B cell (primary cell): ENCODE results near the gene PSMA1. TPM values are rescaled to one million over a fixed set of nuclear protein-coding genes. Genes with fewer than 3 reads are reported as not detected.

Experiments used
- ATAC-seq: fragments of 200-7000 bp; cut with Tn5 transposase; one replicate; pipeline ENCODE4 v1.10.0; 2021; ENCODE audit warnings: low read depth, mild to moderate bottlenecking, moderate number of reproducible peaks, moderate library complexity
- CTCF ChIA-PET: fragments of 350-600 bp; sonication (Branson Sonifier 250); formaldehyde crosslinking; loops from one replicate; lab custom pipeline; 2021; ENCODE audit warnings: antibody characterized with exemption, inconsistent platforms; lab: Charles Lee
- POLR2A ChIA-PET: fragments of 350-600 bp; sonication (Branson Sonifier 250); formaldehyde crosslinking; loops from one replicate; lab custom pipeline; 2021; ENCODE audit warnings: antibody characterized with exemption; lab: Charles Lee
- DNase-seq: peaks from one replicate; pipeline ENCODE4 v3.0.0; 2013
- H2AFZ ChIP-seq: 2 replicates; pipeline ENCODE4 v1.6.1; 2012; ENCODE audit warnings: mild to moderate bottlenecking, low read depth, low read length; ENCODE audit not compliant: insufficient read depth, poor library complexity, severe bottlenecking
- H3K27ac ChIP-seq, 2 donors: 1 replicate in 1 of 2; 2 replicates in 1 of 2; pipeline ENCODE4 v1.5.1; 2012 to 2013; ENCODE audit warnings: low read length in 2 of 2, mild to moderate bottlenecking in 2 of 2, moderate library complexity in 1 of 2
- H3K27me3 ChIP-seq, 4 experiments: fragments of 200-600 bp in 1 of 4; sonication (generic) in 1 of 4; replicated peaks in 1 of 4; 1 replicate in 2 of 4; 2 replicates in 2 of 4; pipeline versions ENCODE4 v1.6.1 to v1.7.0; 2013 to 2016; ENCODE audit warnings: low read length in 3 of 4, mild to moderate bottlenecking in 2 of 4, mixed read lengths in 1 of 4, moderate library complexity in 1 of 4; ENCODE audit not compliant: insufficient read depth in 4 of 4, control insufficient read depth in 3 of 4; ENCODE audit errors: control extremely low read depth in 1 of 4
- H3K36me3 ChIP-seq, 2 experiments: replicated peaks in 1 of 2; 1 replicate in 1 of 2; 2 replicates in 1 of 2; pipeline versions ENCODE4 v1.6.1 to v1.7.1; 2013; ENCODE audit warnings: low read length in 1 of 2; ENCODE audit not compliant: insufficient read depth in 2 of 2, control insufficient read depth in 1 of 2; ENCODE audit errors: control extremely low read depth in 1 of 2, extremely low read depth in 1 of 2
- H3K4me1 ChIP-seq, 2 donors: fragments of 200-600 bp in 1 of 2; sonication (generic) in 1 of 2; 1 replicate in 1 of 2; 2 replicates in 1 of 2; pipeline versions ENCODE4 v1.5.1 to v1.6.1; 2013 to 2017; ENCODE audit warnings: low read length in 2 of 2; ENCODE audit not compliant: control insufficient read depth in 2 of 2, insufficient read depth in 2 of 2
- H3K4me2 ChIP-seq: replicated peaks from 2 replicates; pipeline ENCODE3; 2012; ENCODE audit warnings: mild to moderate bottlenecking, low read depth, low read length; ENCODE audit not compliant: poor library complexity, severe bottlenecking
- H3K4me3 ChIP-seq, 5 experiments: fragments of 200-600 bp in 1 of 5; sonication (generic) in 1 of 5; 1 replicate in 3 of 5; 2 replicates in 2 of 5; pipeline versions ENCODE4 v1.5.1 to v1.7.0; 2011 to 2016; ENCODE audit warnings: low read length in 4 of 5, mild to moderate bottlenecking in 4 of 5, low read depth in 2 of 5, control low read depth in 1 of 5, moderate library complexity in 1 of 5; ENCODE audit not compliant: insufficient read depth in 1 of 5; ENCODE audit errors: control extremely low read depth in 1 of 5, extremely low read depth in 1 of 5
- H3K79me2 ChIP-seq: fragments of 200-600 bp; sonication (generic); one replicate; pipeline ENCODE4 v1.6.0; 2016; ENCODE audit warnings: low read length; ENCODE audit not compliant: control insufficient read depth, insufficient read depth
- H3K9ac ChIP-seq: fragments of 200-600 bp; sonication (generic); 2 replicates; pipeline ENCODE4 v1.6.1; 2017; ENCODE audit warnings: mild to moderate bottlenecking, low read length, moderate library complexity
- H3K9me3 ChIP-seq, 3 donors: one replicate each; pipeline versions ENCODE4 v1.6.1 to v1.7.1; 2013; ENCODE audit warnings: low read length in 2 of 3; ENCODE audit not compliant: control insufficient read depth in 2 of 3, insufficient read depth in 1 of 3; ENCODE audit errors: control extremely low read depth in 1 of 3
- H4K20me1 ChIP-seq: 2 replicates; pipeline ENCODE4 v1.6.0; 2012; ENCODE audit warnings: mild to moderate bottlenecking, low read length; ENCODE audit not compliant: insufficient read depth, control insufficient read depth, poor library complexity, severe bottlenecking
- H3K27ac Mint-ChIP-seq: one replicate; pipeline ENCODE4 v1.8.0; 2021; ENCODE audit warnings: mixed read lengths
- H3K27me3 Mint-ChIP-seq: one replicate; pipeline ENCODE4 v1.8.0; 2021; ENCODE audit warnings: mixed read lengths
- H3K4me1 Mint-ChIP-seq: one replicate; pipeline ENCODE4 v1.8.0; 2021; ENCODE audit warnings: mixed read lengths
- H3K4me3 Mint-ChIP-seq: one replicate; pipeline ENCODE4 v1.8.0; 2021; ENCODE audit warnings: mixed read lengths
- H3K9me3 Mint-ChIP-seq: one replicate; pipeline ENCODE4 v1.8.0; 2022; ENCODE audit warnings: mixed read lengths; ENCODE audit not compliant: insufficient read depth
- CTCF ChIP-seq: fragments of 200-600 bp; IDR thresholded peaks from one replicate; pipeline ENCODE4 v1.8.0; 2022; ENCODE audit warnings: antibody characterized with exemption, mild to moderate bottlenecking
- EZH2 ChIP-seq: IDR thresholded peaks from 2 replicates; pipeline ENCODE4 v1.6.1; 2012; ENCODE audit warnings: borderline replicate concordance, low read depth, mild to moderate bottlenecking, moderate library complexity, low read length; ENCODE audit not compliant: insufficient read depth, poor library complexity, severe bottlenecking
- WGBS: methylation state at CpG from one replicate; pipeline ENCODE4 v1.1.5; 2013; ENCODE audit warnings: missing lambda C conversion rate; ENCODE audit not compliant: insufficient coverage; 5-methylcytosine and 5-hydroxymethylcytosine counted together
- intact Hi-C: fragments of 100-400 bp; cut with micrococcal nuclease; formaldehyde crosslinking; loops from one replicate; pipeline ENCODE4 v1.10.0; 2022
- polyA plus RNA-seq: library from polyadenylated mRNA; depleted of rRNA; stranded (reverse); fragments of >200 nt; gene quantifications from 2 replicates; pipeline ENCODE4 v1.2.3, GENCODE V29; 2012
- total RNA-seq, 2 donors: library from RNA; stranded (reverse); fragments of 120-200 nt in 1 of 2; gene quantifications; 1 replicate in 1 of 2; 2 replicates in 1 of 2; pipeline versions ENCODE4 v1.2.3 to v1.2.4, GENCODE V29; 2013 to 2022

Gene PSMA1
- total and polyA plus RNA-seq, 2 donors (not counting 1 experiment from before 2014, with no cell fraction given), result 91.4 to 123 TPM

- Histone ChIP-seq H3K27ac (no peak overlapping the region), H2AFZ (no peak overlapping the region), H3K9me3 (peaks cover 0 to 4% (median 0%) of the 10 kb centered on the region in 3 donors), H3K4me1 (no peaks in the 10 kb centered on the region), H3K4me3 (no peak overlapping the region), H4K20me1 (no peaks in the 10 kb centered on the region), H3K27me3 (no peaks in the 10 kb centered on the region), H3K9ac (no peak overlapping the region), H3K36me3 (no peaks in the 10 kb centered on the region), H3K79me2 (no peaks in the 10 kb centered on the region), H3K4me2 (no peak overlapping the region)
- intact Hi-C loops, result loop anchor here (10.0 kb wide), 1 partner anchor 1065 kb away; the partner anchor contains the start of gene BTBD10
- ChIA-PET CTCF (interaction anchor here (6.4 kb wide), 1 partner anchor 377 kb away, joined by 76 read pairs; no protein-coding TSS in a partner anchor), POLR2A (interaction anchor here (0.6 kb wide), 1 partner anchor 361 kb away, joined by 4 read pairs; no protein-coding TSS in a partner anchor)
- H3K27ac Mint-ChIP-seq, result no peak overlapping the region
- DNase-seq (no peak), ATAC-seq (no peak)
- H3K27me3 Mint-ChIP-seq, result no peaks in the 10 kb centered on the region
- H3K4me1 Mint-ChIP-seq, result no peaks in the 10 kb centered on the region
- no peaks in the 10 kb centered on the region for H3K9me3 Mint-ChIP-seq
- TF ChIP-seq EZH2 (no peak), CTCF (no peak)
- WGBS, result 50% methylated on average over 1 of the region's 3 CpGs
- no peak overlapping the region for H3K4me3 Mint-ChIP-seq
These were observed 9.1 kb upstream of the PSMA1 start for GRCh38 chr11:14529321-14529720.

- no peak for ATAC-seq
- no peaks in the 10 kb centered on the region for H3K27me3 ChIP-seq
These were observed 2.6 kb upstream of the PSMA1 start for GRCh38 chr11:14522801-14523200.

More at GRCh38 chr11:14522801-14523200, 2.6 kb upstream of the PSMA1 start:
- H3K27ac Mint-ChIP-seq, result no peak overlapping the region
- H3K27ac ChIP-seq, result no peak overlapping the region
- no peak for TF ChIP-seq CTCF
- no peak for TF ChIP-seq EZH2
- H3K9ac ChIP-seq, result no peak overlapping the region
- H3K36me3 ChIP-seq, result peaks cover 0 to 3% of the 10 kb centered on the region in 2 experiments
- H4K20me1 ChIP-seq, result no peaks in the 10 kb centered on the region
- intact Hi-C loops, result loop anchor here (5.0 to 10.0 kb wide), 3 partner anchors 54 to 1058 kb away; partner anchors contain the start of genes BTBD10 and RRAS2
- peaks cover 13 to 18% of the 10 kb centered on the region in 2 donors for H3K4me1 ChIP-seq
- H3K79me2 ChIP-seq, result peaks cover 27% of the 10 kb centered on the region
- H3K4me3 ChIP-seq, result no peak overlapping the region
- no peaks in the 10 kb centered on the region for H3K9me3 Mint-ChIP-seq
- H3K4me2 ChIP-seq, result no peak overlapping the region
- CTCF ChIA-PET, result interaction anchor here (1.6 kb wide), 1 partner anchor 385 kb away, joined by 11 read pairs; no protein-coding TSS in a partner anchor
- no peaks in the 10 kb centered on the region for H3K27me3 Mint-ChIP-seq
- no peak for DNase-seq
- no peaks in the 10 kb centered on the region for H3K9me3 ChIP-seq
- no CpG with 5 or more reads among the region's 1 CpG for WGBS
- POLR2A ChIA-PET, result no interaction called here
- no peak overlapping the region for H2AFZ ChIP-seq
- H3K4me3 Mint-ChIP-seq, result no peak overlapping the region
- peaks cover 21% of the 10 kb centered on the region for H3K4me1 Mint-ChIP-seq
